Aorta (tissue), 5 donors: Measurements from ENCODE around the gene CHST11. TPM values are rescaled to one million over a fixed set of nuclear protein-coding genes. Genes with fewer than 3 reads are reported as not detected.

ENCODE experiments used
- ATAC-seq: fragments of 200-7000 bp; cut with Tn5 transposase; one replicate; pipeline ENCODE4 v1.9.1; 2022; ENCODE audit warnings: moderate library complexity; ENCODE audit not compliant: low FRiP score
- DNase-seq, 2 donors: peaks; one replicate each; pipeline ENCODE4 v3.0.0-alpha.2; 2020
- H3K27ac ChIP-seq, 2 donors: one replicate each; pipeline ENCODE4 v1.5.1; 2013; ENCODE audit warnings: low read length in 2 of 2, mild to moderate bottlenecking in 2 of 2, moderate library complexity in 2 of 2, control low read depth in 1 of 2, inconsistent platforms in 1 of 2, low read depth in 1 of 2
- H3K27me3 ChIP-seq, 2 donors: one replicate each; pipeline ENCODE4 v1.6.1; 2013; ENCODE audit warnings: control low read depth in 1 of 2, low read length in 1 of 2, mild to moderate bottlenecking in 1 of 2, moderate library complexity in 1 of 2; ENCODE audit not compliant: insufficient read depth in 2 of 2, control insufficient read depth in 1 of 2
- H3K36me3 ChIP-seq, 2 donors: one replicate each; pipeline ENCODE4 v1.6.1; 2013; ENCODE audit warnings: control low read depth in 1 of 2, low read length in 1 of 2, mild to moderate bottlenecking in 1 of 2; ENCODE audit not compliant: insufficient read depth in 2 of 2, control insufficient read depth in 1 of 2
- H3K4me1 ChIP-seq, 2 donors: one replicate each; pipeline ENCODE4 v1.6.1; 2013; ENCODE audit warnings: low read length in 2 of 2, control low read depth in 1 of 2, mild to moderate bottlenecking in 1 of 2, moderate library complexity in 1 of 2; ENCODE audit not compliant: insufficient read depth in 2 of 2, control insufficient read depth in 1 of 2
- H3K4me3 ChIP-seq, 2 donors: one replicate each; pipeline ENCODE4 v1.5.1; 2013; ENCODE audit warnings: low read length in 2 of 2, control low read depth in 1 of 2, mild to moderate bottlenecking in 1 of 2
- H3K9me3 ChIP-seq: one replicate; pipeline ENCODE4 v1.6.1; 2013; ENCODE audit warnings: mild to moderate bottlenecking, low read length; ENCODE audit not compliant: control insufficient read depth
- WGBS, 2 donors: extraction: QIAGEN DNeasy Blood & Tissue Kit; methylation state at CpG; one replicate each; pipeline ENCODE4 v1.1.7; 2013; 5-methylcytosine and 5-hydroxymethylcytosine counted together
- intact Hi-C, 2 donors: fragments of 100-400 bp; cut with DNase I; formaldehyde crosslinking; loops; one replicate each; pipeline versions ENCODE4 v1.14.2 to v1.15.0; 2022
- polyA plus RNA-seq, 2 donors: library from polyadenylated mRNA; stranded (reverse); fragments of 200-250 nt; gene quantifications; one replicate each; pipeline ENCODE4 v1.2.3, GENCODE V29; 2013
- total RNA-seq, 2 donors: library from RNA; stranded (reverse); fragmentation: NEBNext Ultra II Directional; extraction: Animal tissue kit (Norgen Biotek cat#: 25700); gene quantifications; one replicate each; pipeline ENCODE4 v1.2.1, GENCODE V29; 2021
- donor health status: healthy with polysubstance abuse.
- donor health status: Bipolar disorder and iron deficiency.
- donor health status: DM: no; HTN: no; CAD: no.
- donor health status: DM: no; HTN: no; CAD: no.
- donor health status: DM: yes; HTN: yes; CAD: no.

CHST11 gene
- total and polyA plus RNA-seq, 4 donors = 2.1 to 31.0 (median 15.7) TPM

DNA sequence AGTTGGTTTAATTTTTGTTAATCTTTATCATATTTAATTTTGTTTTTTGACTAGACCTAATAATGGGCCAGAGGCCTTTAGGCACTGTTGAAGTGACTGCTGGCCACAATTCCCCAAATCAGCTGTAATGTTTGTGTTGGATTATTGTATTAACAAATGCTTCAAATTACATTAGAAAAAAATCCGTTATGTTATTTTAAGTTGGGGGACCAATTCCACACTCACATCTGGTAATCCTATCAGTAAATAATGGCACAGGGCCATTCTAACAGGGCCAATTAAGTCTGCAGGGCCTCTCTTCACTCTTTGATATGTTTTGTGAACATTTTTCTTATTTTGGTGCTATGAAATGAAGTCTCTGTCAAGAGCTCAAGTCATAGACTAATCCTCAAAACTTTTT, 39.6 kb downstream of the CHST11 start:
- no peak overlapping the region for H3K27ac ChIP-seq
- no peak for ATAC-seq
- H3K4me3 ChIP-seq = no peak overlapping the region
- H3K9me3 ChIP-seq = no peaks in the 10 kb centered on the region
- WGBS, 2 donors = 5 to 9% methylated on average over 1 of the region's 1 CpG
- no peak for DNase-seq
- no peaks in the 10 kb centered on the region for H3K27me3 ChIP-seq
- intact Hi-C loops = no loop called here
- no peaks in the 10 kb centered on the region for H3K36me3 ChIP-seq
- H3K4me1 ChIP-seq = no peaks in the 10 kb centered on the region

- DNase-seq (no peak), ATAC-seq (no peak)
- no peaks in the 10 kb centered on the region for H3K36me3 ChIP-seq
- H3K9me3 ChIP-seq = no peaks in the 10 kb centered on the region
- WGBS, 2 donors = 95 to 96% methylated on average over 8 of the region's 8 CpGs
- H3K4me3 ChIP-seq = no peak overlapping the region
- intact Hi-C loops = no loop called here
- H3K27me3 ChIP-seq = no peaks in the 10 kb centered on the region
- H3K4me1 ChIP-seq = no peaks in the 10 kb centered on the region
- H3K27ac ChIP-seq = no peak overlapping the region
Observed at GRCh38 chr12:104498211-104498801, 41.6 kb downstream of the CHST11 start.

- 72 to 75% methylated on average over 4 of the region's 4 CpGs for WGBS, 2 donors
- Histone ChIP-seq H3K4me1 (peaks cover 0 to 1% of the 10 kb centered on the region in 2 donors), H3K9me3 (no peaks in the 10 kb centered on the region), H3K36me3 (no peaks in the 10 kb centered on the region), H3K27me3 (no peaks in the 10 kb centered on the region), H3K4me3 (no peak overlapping the region), H3K27ac (no peak overlapping the region)
- ATAC-seq = no peak
- intact Hi-C loops = no loop called here
- no peak for DNase-seq
Observed at GRCh38 chr12:104499668-104500332, 43.1 kb downstream of the CHST11 start.

DNA sequence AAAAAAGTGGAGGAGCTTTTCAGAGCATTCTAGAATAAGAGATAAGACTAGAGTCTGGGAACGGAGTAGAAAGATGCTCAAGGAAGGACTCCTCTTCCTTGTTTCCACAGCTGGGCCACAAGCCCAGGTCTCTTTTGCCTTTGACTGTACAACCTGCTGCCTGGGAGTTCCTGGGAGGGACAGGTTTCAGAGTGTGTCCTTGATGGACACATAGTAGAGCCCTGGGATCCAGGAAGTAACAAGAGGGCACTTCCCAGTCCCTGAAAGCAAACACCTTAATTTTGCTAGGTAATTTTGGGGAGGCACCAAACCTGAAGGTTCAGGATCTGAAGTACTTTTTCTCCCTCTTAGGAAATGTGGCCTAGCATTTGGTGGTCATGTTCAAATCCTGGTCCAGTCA, 44.4 kb downstream of the CHST11 start:
- peaks cover 0 to 6% of the 10 kb centered on the region in 2 donors for H3K4me1 ChIP-seq
- H3K27me3 ChIP-seq = no peaks in the 10 kb centered on the region
- H3K9me3 ChIP-seq = no peaks in the 10 kb centered on the region
- no peaks in the 10 kb centered on the region for H3K36me3 ChIP-seq
- H3K27ac ChIP-seq = no peak overlapping the region
- H3K4me3 ChIP-seq = no peak overlapping the region
- WGBS, 2 donors = 90 to 95% methylated on average over 1 of the region's 1 CpG
- intact Hi-C loops = no loop called here
- no peak for DNase-seq
- no peak for ATAC-seq

GRCh38 chr12:104501660-104502059, 44.9 kb downstream of the CHST11 start:
- DNase-seq = no peak
- no peaks in the 10 kb centered on the region for H3K27me3 ChIP-seq
- H3K27ac ChIP-seq = no peak overlapping the region
- H3K36me3 ChIP-seq = no peaks in the 10 kb centered on the region
- H3K4me1 ChIP-seq = peaks cover 0 to 10% of the 10 kb centered on the region in 2 donors
- 67 to 69% methylated on average over 3 of the region's 3 CpGs for WGBS, 2 donors
- H3K4me3 ChIP-seq = no peak overlapping the region
- ATAC-seq = no peak
- intact Hi-C loops = no loop called here
- no peaks in the 10 kb centered on the region for H3K9me3 ChIP-seq

GRCh38 chr12:104502217-104502616, 45.5 kb downstream of the CHST11 start:
- no peak overlapping the region for H3K4me3 ChIP-seq
- ATAC-seq = no peak
- H3K9me3 ChIP-seq = no peaks in the 10 kb centered on the region
- DNase-seq = no peak
- 90% methylated on average over 5 of the region's 5 CpGs for WGBS, 2 donors
- no peak overlapping the region for H3K27ac ChIP-seq
- H3K36me3 ChIP-seq = no peaks in the 10 kb centered on the region
- intact Hi-C loops = no loop called here
- no peaks in the 10 kb centered on the region for H3K27me3 ChIP-seq
- H3K4me1 ChIP-seq = peaks cover 0 to 10% of the 10 kb centered on the region in 2 donors

DNA sequence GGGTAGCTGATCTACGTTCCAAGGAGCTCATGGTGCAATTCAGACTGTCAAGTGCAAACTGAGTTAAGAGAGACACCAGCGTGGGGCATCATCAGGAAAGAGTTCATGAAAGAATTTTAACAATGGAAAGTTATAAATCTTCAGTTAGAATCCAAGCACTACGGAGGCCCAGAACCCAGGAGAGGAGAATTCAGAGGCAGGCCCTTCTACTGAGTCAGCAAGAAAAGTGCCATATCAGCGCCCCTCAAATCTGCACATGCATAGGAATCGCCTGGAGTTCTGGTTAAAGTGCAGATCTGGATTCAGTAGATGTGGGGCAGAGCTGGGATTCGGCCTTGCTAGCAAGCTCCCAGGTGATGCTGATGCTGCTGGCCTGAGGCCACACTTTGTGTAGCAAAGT, 45.9 kb downstream of the CHST11 start:
- WGBS, 2 donors = 87 to 91% methylated on average over 6 of the region's 6 CpGs
- H3K4me1 ChIP-seq = peaks cover 0 to 10% of the 10 kb centered on the region in 2 donors

DNA sequence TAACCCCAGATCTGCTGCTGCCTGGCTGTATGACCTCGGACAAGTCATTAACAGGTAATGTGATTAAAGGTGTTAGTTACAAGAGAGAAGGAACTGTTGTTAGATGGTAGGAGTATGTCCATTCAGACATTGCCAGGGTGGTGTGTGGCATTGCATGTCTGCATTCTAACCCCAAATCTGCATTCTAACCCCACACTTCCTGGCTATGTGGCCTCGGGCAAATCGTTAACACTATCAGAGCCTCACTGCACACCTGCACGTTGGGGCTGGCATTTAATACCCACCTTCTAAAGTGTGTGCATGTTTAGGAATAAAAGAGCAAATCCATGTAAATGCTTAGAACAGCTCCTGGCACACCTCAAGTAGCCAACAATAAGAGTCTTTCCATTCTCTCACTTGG, 46.4 kb downstream of the CHST11 start:
- 71 to 91% methylated on average over 4 of the region's 4 CpGs for WGBS, 2 donors
- Histone ChIP-seq H3K9me3 (no peaks in the 10 kb centered on the region), H3K36me3 (no peaks in the 10 kb centered on the region), H3K27me3 (no peaks in the 10 kb centered on the region), H3K4me1 (peaks cover 0 to 10% of the 10 kb centered on the region in 2 donors), H3K4me3 (no peak overlapping the region), H3K27ac (no peak overlapping the region)
- ATAC-seq = no peak
- DNase-seq = no peak
- intact Hi-C loops = no loop called here

More for the DNA sequence above, 45.9 kb downstream of the CHST11 start:
- Histone ChIP-seq H3K4me3 (no peak overlapping the region), H3K27ac (no peak overlapping the region), H3K36me3 (no peaks in the 10 kb centered on the region), H3K9me3 (no peaks in the 10 kb centered on the region), H3K27me3 (no peaks in the 10 kb centered on the region)
- intact Hi-C loops = no loop called here
- ATAC-seq (no peak), DNase-seq (no peak)

DNA sequence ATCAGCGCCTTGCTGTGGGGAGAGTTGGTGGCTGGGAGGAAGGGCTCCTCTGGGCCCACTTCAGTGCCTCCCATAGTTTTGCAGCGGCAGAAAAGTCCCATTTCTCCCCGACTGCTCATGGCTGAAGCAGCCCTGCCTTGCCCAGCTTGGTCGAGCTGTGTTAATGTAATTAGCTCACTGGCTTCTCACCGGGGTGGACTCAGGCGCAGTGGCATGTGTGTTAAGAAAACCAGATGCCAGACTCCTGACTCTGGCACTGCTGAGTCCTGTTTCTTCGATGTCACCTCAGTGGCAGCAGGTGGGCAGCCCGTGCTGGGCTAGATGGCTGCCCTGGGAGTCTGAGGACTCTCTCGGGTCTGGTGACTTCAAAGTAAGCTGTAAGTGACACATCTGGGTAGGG, 47.4 kb downstream of the CHST11 start:
- no peaks in the 10 kb centered on the region for H3K36me3 ChIP-seq
- intact Hi-C loops = no loop called here
- 62 to 64% methylated on average over 9 of the region's 9 CpGs for WGBS, 2 donors
- H3K4me3 ChIP-seq = no peak overlapping the region
- H3K27ac ChIP-seq = no peak overlapping the region
- H3K4me1 ChIP-seq = peaks cover 0 to 10% of the 10 kb centered on the region in 2 donors
- DNase-seq (no peak), ATAC-seq (no peak)
- no peaks in the 10 kb centered on the region for H3K27me3 ChIP-seq
- no peaks in the 10 kb centered on the region for H3K9me3 ChIP-seq
